ENCODE results near the gene NXNL1.
A peak's percentile ranks its signal among the peaks of the same experiment; 100 is the strongest.

NXNL1 gene

DNA sequence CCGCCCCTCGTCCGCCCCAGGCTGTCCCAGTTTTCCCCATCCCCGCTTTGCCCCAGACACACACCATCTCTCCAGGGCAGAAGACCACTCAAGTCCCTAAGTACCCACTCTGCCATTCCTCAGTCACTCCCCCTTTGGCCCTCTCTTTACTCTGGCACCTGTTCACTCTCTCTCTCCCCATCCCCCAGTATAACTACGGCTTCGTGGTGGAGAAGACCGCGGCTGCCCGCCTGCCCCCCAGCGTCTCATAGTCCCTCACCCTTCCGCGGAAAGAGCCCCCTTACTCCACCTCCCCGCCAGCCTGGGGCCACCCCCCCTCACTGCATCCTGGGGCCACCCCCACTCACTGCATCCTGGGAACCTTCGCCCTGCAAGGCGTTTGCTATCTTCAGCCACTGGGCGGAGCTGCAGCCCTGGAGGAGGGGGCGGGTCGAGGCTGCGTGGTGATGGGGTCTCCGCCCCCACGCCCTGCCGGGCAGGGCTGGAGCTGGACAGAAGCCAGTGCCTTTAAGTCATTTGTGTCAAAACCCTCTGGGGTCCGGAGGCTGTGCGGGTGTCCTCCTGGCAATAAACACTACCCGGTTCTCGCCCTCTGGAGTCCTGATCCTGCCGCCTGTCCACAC, 35.9 kb downstream of the NXNL1 start:
- Histone ChIP-seq H3K36me3 (ENCODE audit: insufficient read depth, low read length) (no peaks in the 10 kb centered on the region), H3K9me3 (ENCODE audit: control insufficient read depth, insufficient read depth, low read length) (no peaks in the 10 kb centered on the region), H3K9ac (ENCODE audit: low read depth, low read length) (peak overlapping the region; percentile 28), H3K4me1 (ENCODE audit: insufficient read depth, low read length) (peaks cover 4% of the 10 kb centered on the region; the same call in 1 of the 2 replicates)

DNA sequence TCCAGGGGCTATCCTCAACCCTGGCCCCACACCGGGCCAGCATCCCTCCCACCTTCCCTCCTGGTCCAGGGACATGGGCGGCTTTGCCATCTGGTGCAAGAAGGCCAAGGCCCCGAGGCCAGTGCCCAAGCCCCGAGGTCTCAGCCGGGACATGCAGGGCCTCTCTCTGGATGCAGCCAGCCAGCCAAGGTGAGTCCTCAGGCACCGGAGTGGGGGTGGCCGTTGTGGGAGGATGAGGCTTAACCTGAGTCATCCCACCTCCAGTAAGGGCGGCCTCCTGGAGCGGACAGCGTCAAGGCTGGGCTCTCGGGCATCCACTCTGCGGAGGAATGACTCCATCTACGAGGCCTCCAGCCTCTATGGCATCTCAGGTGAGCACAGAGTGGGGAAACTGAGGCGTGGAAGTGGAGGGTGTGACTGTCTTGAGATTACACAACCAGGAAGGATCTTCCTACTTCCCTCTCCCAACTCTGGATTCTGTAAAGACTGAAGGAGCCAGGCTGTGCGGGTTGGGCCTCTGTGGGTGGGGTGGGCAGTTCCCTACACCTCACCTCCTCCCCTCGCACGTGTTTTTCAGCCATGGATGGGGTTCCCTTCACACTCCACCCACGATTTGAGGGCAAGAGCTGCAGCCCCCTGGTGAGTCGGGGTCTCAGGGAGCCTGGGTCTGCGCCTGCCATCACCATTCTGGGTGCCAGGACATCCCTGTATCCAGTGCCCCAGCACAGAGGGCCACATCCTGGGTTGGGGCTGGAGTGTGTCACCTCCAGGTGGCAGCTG, 37.1 kb downstream of the NXNL1 start:
- Histone ChIP-seq H3K36me3 (ENCODE audit: insufficient read depth, low read length) (no peaks in the 10 kb centered on the region), H3K4me1 (ENCODE audit: insufficient read depth, low read length) (peaks cover 9% of the 10 kb centered on the region), H3K9ac (ENCODE audit: low read depth, low read length) (no peak overlapping the region), H3K9me3 (ENCODE audit: control insufficient read depth, insufficient read depth, low read length) (no peaks in the 10 kb centered on the region)

DNA sequence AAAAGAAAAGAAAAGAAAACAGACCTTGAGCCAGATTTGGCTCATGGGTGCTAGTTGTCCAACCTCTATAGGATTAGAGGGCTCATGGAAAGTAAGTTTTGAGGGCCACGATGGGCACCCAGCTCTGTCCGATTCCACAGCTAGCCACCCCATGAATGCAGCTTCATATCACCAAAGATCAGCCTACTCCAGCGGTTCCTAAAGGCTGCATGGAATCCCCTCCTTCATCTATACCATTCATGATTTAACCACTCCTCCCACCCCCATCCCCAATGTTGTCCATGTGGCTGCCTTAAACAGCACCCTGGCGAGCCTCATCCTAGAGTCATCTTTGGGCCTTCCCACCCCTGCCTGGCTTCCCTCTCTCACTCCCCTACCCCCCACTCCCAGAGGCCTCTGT, 38.8 kb downstream of the NXNL1 start:
- Histone ChIP-seq H3K9me3 (ENCODE audit: control insufficient read depth, insufficient read depth, low read length) (no peaks in the 10 kb centered on the region), H3K4me1 (ENCODE audit: insufficient read depth, low read length) (peaks cover 9% of the 10 kb centered on the region), H3K9ac (ENCODE audit: low read depth, low read length) (no peak overlapping the region), H3K36me3 (ENCODE audit: insufficient read depth, low read length) (no peaks in the 10 kb centered on the region)

DNA sequence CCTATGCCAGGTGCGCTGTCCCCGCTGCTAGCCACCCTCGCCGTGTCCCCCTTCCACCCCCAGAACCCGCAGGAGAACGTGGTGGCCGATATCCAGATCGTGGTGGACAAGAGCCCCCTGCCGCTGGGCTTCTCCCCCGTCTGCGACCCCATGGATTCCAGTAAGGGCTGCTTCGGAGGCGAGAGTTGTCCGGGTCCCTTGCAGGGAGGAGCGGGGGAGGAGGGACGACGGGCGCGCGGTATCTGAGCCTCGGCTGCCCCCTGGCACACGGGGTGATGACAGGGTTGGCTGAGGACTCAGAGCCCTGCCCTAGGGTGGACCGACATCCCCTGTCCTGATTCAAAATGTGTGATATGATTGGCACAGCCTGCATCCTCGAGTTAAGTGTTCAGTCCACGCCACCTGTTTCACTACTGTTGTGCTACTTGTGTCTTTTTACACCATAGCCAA, 40.2 kb downstream of the NXNL1 start:
- no peaks in the 10 kb centered on the region for H3K36me3 ChIP-seq (ENCODE audit: insufficient read depth, low read length)
- no peaks in the 10 kb centered on the region for H3K9me3 ChIP-seq (ENCODE audit: control insufficient read depth, insufficient read depth, low read length)
- peaks cover 13% of the 10 kb centered on the region for H3K4me1 ChIP-seq (ENCODE audit: insufficient read depth, low read length)
- H3K9ac ChIP-seq (ENCODE audit: low read depth, low read length) = peak overlapping the region; percentile 64; the same call in 1 of the 2 replicates

DNA sequence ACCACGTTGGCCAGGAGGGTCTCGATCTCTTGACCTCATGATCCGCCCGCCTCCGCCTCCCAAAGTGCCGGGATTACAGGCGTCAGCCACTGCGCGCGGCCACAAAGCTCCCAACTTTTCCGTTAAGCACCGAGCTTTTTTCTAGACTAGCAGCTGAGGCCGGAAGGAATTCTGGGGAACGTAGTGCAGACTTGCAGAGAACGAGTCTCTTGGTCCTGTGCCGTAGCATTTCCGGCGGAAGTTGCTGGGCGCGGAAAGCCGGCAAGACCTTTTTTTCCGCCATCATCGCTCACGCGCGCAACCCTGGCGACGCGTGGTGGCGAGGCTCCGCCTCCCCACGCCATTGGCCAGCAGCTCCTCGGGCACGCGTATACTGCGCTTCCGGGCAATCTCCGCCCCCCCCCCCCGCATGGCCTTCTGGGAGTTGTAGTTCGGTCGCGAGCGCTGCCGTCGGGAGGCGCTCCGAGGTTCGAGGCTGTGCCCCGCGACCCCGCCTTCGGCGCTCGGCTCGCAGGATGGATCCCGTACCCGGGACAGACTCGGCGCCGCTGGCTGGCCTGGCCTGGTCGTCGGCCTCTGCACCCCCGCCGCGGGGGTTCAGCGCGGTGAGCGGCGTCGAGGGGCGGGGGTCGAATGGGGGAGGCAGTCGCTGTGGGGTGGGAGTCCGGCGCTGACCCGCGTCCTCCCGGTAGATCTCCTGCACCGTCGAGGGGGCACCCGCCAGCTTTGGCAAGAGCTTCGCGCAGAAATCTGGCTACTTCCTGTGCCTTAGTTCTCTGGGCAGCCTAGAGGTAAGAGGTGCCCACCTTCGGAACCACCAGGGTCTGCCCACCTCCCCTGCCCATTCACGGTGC, 40.9 kb downstream of the NXNL1 start, which contains the start of gene MVB12A:
Gene MVB12A (plus strand): TSS at position 427 of the 854 bp plus-strand sequence. CDS start 89 bp downstream, at position 516.
- Histone ChIP-seq H3K9ac (ENCODE audit: low read depth, low read length) (peak within 1 kb of the TSS; percentile 64), H3K9me3 (ENCODE audit: control insufficient read depth, insufficient read depth, low read length) (no peaks in the 10 kb centered on the region)

DNA sequence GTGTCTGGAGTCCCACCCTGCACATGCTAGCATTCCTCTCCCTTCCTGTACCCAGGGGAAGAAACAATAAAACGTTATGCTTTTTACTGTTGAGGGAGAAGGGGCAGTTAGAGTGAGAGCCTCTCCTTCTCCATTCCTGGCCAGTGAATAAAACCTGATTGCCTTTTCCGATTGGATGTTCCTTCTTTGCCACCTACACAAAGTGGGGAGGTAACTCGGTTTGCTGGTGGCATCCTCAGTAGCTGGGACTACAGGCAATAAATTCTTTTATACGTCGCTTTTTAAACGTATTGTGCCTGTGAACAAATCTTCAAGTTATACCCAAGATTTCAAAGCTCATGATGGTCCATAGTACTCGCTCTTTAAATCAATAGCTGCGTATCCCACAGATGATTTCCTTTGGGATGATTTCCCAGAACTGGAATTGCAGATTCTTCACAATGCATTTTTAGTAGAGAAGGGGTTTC, 41.5 kb downstream of the NXNL1 start:
- peak overlapping the region; percentile 56 for H3K9ac ChIP-seq (ENCODE audit: low read depth, low read length)
- no peaks in the 10 kb centered on the region for H3K36me3 ChIP-seq (ENCODE audit: insufficient read depth, low read length)
- H3K9me3 ChIP-seq (ENCODE audit: control insufficient read depth, insufficient read depth, low read length) = no peaks in the 10 kb centered on the region
- H3K4me1 ChIP-seq (ENCODE audit: insufficient read depth, low read length) = peaks cover 11% of the 10 kb centered on the region

More for the DNA sequence above, 40.9 kb downstream of the NXNL1 start, which contains the start of gene MVB12A:
- peaks cover 15% of the 10 kb centered on the region for H3K4me1 ChIP-seq (ENCODE audit: insufficient read depth, low read length)
- H3K36me3 ChIP-seq (ENCODE audit: insufficient read depth, low read length) = no peaks in the 10 kb centered on the region

DNA sequence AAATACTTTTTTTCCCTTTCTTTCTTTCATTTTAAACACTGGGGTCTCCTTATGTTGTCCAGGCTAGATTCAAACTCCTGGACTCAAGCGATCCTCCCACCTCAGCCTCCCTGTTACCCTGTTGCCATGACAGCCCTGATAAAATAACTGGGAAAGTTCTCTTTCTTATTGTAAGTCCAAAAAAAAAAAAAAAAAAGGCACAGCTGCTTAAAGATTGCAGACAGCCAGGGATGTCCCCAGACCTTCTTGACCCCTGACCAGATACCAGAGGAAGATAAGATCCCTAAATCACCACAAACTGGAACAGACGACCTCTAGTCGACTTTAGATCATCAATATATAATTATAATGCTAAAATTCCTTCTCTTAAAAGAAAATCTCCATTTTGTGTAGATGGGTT, 42.0 kb downstream of the NXNL1 start:
- H3K9me3 ChIP-seq (ENCODE audit: control insufficient read depth, insufficient read depth, low read length) = no peaks in the 10 kb centered on the region
- peak overlapping the region; percentile 56; the same call in 1 of the 2 replicates for H3K9ac ChIP-seq (ENCODE audit: low read depth, low read length)
- H3K4me1 ChIP-seq (ENCODE audit: insufficient read depth, low read length) = peaks cover 11% of the 10 kb centered on the region
- no peaks in the 10 kb centered on the region for H3K36me3 ChIP-seq (ENCODE audit: insufficient read depth, low read length)

DNA sequence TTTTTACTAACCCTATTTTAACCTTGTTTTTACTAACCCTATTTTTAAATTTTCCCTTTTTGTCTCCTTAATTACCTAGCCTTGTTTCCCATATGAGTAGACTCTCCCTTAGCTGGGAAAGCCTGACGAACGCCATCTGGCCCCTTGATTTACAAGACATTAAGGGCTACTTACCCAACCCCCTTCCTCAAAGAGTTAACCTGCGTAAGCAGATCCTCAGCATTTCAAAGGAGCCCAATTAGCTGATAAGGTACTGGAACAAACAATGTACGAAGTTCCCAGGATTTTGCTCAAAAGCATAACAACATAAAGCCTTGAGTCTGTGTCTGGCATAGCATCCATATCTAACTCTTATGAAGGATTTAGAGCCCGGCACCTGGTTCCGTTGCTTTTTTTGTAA, 45.6 kb downstream of the NXNL1 start:
- no peaks in the 10 kb centered on the region for H3K9me3 ChIP-seq (ENCODE audit: control insufficient read depth, insufficient read depth, low read length)
- H3K9ac ChIP-seq (ENCODE audit: low read depth, low read length) = peak overlapping the region; percentile 24; the same call in 1 of the 2 replicates
- H3K36me3 ChIP-seq (ENCODE audit: insufficient read depth, low read length) = no peaks in the 10 kb centered on the region
- peaks cover 16% of the 10 kb centered on the region for H3K4me1 ChIP-seq (ENCODE audit: insufficient read depth, low read length)

DNA sequence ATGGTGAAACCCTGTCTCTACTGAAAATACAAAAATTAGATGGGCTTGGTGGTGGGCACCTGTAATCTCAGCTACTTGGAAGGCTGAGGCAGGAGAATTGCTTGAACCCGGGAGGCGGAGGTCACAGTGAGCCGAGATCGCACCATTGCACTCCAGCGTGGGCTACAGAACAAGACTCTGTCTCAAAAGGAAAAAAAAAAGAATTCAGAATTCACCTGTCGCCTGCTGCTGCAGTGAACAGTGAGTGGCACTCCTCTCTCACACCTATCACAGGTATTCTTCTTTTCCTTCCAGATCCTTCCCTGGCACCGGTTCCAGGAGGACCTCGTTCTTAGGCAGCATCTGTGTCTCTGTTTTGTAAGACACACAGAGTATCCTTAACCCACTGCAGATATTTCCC, 46.6 kb downstream of the NXNL1 start:
- H3K9ac ChIP-seq (ENCODE audit: low read depth, low read length) = no peak overlapping the region
- peaks cover 14% of the 10 kb centered on the region for H3K4me1 ChIP-seq (ENCODE audit: insufficient read depth, low read length)
- no peaks in the 10 kb centered on the region for H3K36me3 ChIP-seq (ENCODE audit: insufficient read depth, low read length)
- H3K9me3 ChIP-seq (ENCODE audit: control insufficient read depth, insufficient read depth, low read length) = no peaks in the 10 kb centered on the region

DNA sequence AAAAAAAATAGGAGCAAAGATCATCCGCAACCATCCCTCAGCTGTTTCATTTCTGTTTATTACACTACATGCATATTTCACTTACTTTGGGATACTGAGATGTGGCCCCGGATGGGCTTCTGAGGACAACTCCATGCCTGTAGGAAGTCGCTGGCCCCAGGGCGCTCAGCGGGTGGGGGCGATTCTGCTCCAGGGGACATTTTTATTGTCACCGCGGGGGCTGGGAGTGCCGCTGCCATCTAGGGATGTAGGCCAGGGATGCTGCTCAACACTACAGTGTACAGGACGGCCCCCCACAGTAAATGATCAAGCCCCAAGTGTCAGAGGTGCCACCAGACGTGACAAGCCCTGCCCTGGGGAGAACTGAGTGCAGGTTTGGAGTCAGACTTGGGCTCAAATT, 48.9 kb downstream of the NXNL1 start:
- Histone ChIP-seq H3K9ac (ENCODE audit: low read depth, low read length) (no peak overlapping the region), H3K36me3 (ENCODE audit: insufficient read depth, low read length) (no peaks in the 10 kb centered on the region), H3K9me3 (ENCODE audit: control insufficient read depth, insufficient read depth, low read length) (no peaks in the 10 kb centered on the region), H3K4me1 (ENCODE audit: insufficient read depth, low read length) (peaks cover 13% of the 10 kb centered on the region)

DNA sequence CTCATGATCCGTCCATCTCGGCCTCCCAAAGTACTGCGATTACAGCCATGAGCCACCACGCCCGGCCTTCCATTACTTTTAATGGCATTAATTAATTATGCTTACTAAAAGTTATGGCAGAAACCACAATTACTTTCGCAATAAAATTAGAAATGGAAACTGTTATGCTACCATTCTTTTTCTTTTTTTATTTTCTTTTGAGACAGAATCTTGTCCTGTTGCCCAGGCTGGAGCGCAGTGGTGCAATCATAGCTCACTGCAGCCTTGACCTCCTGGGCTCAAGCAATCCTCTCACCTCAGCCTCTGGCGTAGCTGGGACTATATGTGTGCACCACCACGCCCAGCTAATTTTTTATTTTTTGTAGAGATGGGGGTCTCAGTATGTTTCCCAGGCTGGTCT, 50.7 kb downstream of the NXNL1 start:
- no peaks in the 10 kb centered on the region for H3K36me3 ChIP-seq (ENCODE audit: insufficient read depth, low read length)
- peaks cover 19% of the 10 kb centered on the region for H3K4me1 ChIP-seq (ENCODE audit: insufficient read depth, low read length)
- H3K9me3 ChIP-seq (ENCODE audit: control insufficient read depth, insufficient read depth, low read length) = no peaks in the 10 kb centered on the region
- H3K9ac ChIP-seq (ENCODE audit: low read depth, low read length) = no peak overlapping the region

DNA sequence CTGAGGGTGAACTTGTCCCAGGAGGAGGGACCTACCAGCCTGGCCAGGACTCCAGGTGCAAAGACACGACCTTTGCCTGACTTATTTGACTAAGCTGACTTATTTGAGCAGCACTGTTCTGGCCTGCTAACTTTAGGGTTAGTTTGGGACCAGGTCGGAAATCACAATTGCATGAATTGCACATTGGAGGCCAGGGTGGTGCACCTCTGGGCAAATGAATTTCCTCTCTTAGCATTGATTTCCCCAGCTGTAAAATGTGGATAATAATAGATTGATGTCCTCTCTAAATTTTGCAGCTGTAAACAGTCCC, 53.9 kb downstream of the NXNL1 start:
- H3K36me3 ChIP-seq (ENCODE audit: insufficient read depth, low read length) = no peaks in the 10 kb centered on the region
- peaks cover 19% of the 10 kb centered on the region for H3K4me1 ChIP-seq (ENCODE audit: insufficient read depth, low read length)
- H3K9ac ChIP-seq (ENCODE audit: low read depth, low read length) = peak overlapping the region; percentile 19
- no peaks in the 10 kb centered on the region for H3K9me3 ChIP-seq (ENCODE audit: control insufficient read depth, insufficient read depth, low read length)

DNA sequence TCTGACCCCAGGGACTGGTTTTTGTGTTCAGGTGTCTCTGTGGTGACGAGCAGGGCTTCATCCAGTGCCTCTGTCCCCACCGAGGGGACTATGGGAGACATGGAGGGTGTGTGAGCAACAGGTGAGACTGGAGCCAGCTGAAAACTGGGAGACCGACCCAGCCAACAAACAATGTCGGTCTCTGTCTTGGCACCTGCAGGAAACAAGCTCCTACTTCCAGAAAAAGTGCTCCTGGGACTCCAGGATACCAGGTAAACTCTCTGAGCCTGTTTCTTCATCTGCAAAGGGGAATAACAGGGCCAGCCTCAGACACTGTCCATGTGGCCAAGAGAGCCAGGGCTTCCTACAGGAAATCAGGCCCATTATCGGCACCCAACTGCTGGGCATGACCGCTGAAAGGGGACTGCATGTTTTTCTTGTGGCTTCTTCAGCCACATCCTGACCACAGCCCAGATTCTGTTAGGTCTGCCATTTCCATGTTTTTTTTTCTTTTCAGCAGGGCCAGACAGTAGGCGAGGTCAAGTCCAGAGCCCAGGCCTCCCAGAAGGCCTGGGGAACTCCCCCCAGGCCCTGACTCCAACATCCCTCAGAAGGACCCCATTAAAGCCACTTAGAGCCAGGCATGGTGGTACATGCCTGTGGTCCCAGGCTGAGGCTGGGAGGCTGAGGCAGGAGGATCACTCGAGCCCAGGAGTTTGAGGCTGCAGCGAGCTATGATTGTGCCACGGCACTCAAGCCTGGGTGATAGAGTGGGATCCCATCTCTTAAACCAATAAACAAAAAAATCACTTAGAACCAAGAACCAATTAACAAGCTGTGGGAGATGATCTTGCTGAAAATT, 54.5 kb downstream of the NXNL1 start:
- no peak overlapping the region for H3K9ac ChIP-seq (ENCODE audit: low read depth, low read length)
- H3K36me3 ChIP-seq (ENCODE audit: insufficient read depth, low read length) = no peaks in the 10 kb centered on the region
- H3K4me1 ChIP-seq (ENCODE audit: insufficient read depth, low read length) = peaks cover 19% of the 10 kb centered on the region
- no peaks in the 10 kb centered on the region for H3K9me3 ChIP-seq (ENCODE audit: control insufficient read depth, insufficient read depth, low read length)

All from ES-I3 (cell line).